HG02798 (cell line): ENCODE results near the gene B4GALNT1.
"Not testable (repeated sequence)": the region's sequence is repeated elsewhere in the genome, so short reads cannot be mapped to it uniquely, and the experiment has no call there.

Experiments
- ATAC-seq: cut with Tn5 transposase; IDR thresholded peaks from one replicate; pipeline ENCODE4 v1.9.1; 2021; ENCODE audit warnings: mild to moderate bottlenecking; ENCODE audit not compliant: unreplicated experiment, poor library complexity

The B4GALNT1 gene

DNA sequence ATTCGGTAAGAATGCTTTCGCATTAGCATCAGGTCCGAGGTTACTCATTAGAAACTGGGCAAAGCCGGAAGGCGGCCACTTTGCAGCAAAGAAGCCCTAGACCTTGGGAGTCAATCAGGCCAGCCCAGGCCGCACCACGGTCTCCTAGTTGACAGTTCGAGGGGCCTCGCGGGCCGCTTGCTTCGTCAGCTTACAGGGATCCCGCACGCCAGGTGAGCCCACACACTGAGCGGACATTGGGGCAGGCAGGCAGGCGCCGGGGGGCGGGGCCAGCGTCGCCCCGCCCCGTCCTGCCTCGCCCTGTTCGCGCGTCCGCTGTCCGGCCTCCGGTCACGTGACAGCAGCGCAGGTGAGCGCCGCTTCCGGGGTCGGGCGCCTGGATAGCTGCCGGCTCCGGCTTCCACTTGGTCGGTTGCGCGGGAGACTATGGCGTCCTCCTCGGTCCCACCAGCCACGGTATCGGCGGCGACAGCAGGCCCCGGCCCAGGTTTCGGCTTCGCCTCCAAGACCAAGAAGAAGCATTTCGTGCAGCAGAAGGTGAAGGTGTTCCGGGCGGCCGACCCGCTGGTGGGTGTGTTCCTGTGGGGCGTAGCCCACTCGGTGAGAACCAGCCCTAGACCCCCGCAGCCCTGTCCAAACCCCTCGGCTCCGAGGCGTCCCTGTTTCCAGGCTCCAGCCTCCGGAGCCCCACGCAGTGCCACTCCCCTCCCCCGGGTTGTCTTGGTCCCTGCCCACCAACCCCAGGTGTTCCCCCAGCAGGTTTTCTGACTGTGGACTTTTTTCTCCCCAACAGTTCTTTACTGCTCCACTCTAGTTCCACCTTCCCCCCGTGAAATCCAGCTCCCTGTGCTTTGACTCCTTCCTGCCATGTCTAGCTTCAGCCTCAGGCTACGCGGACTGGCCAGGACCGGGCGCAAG, 41.9 kb downstream of the B4GALNT1 start, which contains the start of gene PIP4K2C:
Gene PIP4K2C (plus strand): TSS at position 329 of the 918 bp plus-strand sequence. CDS start 98 bp downstream, at position 427.
- ATAC-seq, result peak; percentile 97

DNA sequence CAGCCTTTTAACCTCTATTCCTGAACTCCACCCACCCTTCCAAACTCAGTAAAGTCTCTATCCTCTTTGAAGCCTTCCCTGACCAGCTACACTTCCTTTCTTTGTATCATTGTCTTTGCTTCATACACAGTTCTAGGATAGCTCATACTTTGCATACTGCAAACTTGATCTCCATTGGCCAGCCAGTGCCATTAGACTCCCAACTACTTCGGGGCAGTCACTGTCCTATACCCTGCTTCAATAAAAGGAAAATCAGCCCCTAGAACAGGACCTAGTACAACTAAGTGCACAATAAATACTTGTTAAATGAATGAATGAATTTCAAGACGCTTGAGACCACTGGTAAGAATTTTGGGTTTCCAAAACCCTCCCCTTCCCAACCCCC, 42.5 kb downstream of the B4GALNT1 start:
- ATAC-seq, result no peak

DNA sequence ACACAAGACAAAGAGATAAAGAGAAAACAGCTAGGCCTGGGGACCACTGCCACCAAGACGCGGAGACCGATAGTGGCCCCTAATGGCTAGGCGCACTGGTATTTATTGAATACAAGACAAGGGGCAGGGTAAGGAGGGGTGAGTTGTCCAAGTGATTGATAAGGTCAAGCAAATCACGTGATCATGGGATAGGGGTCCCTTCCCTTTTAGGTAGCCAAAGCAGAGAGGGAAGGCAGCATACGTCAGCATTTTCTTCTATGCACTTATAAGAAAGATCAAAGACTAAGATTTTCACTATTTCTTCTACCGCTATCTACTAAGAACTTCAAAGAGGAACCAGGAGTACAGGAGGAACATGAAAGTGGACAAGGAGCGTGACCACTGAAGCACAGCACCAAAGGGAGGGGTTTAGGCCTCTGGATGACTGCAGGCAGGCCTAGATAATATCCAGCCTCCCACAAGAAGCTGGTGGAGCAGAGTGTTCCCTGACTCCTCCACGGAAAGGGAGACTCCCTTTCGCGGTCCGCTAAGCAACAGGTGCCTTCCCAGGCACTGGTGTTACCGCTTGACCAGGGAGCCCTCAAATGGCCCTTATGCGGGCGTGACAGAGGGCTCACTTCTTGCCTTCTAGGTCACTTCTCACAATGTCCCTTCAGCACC, 43.9 kb downstream of the B4GALNT1 start:
- not testable (repeated sequence) for ATAC-seq

DNA sequence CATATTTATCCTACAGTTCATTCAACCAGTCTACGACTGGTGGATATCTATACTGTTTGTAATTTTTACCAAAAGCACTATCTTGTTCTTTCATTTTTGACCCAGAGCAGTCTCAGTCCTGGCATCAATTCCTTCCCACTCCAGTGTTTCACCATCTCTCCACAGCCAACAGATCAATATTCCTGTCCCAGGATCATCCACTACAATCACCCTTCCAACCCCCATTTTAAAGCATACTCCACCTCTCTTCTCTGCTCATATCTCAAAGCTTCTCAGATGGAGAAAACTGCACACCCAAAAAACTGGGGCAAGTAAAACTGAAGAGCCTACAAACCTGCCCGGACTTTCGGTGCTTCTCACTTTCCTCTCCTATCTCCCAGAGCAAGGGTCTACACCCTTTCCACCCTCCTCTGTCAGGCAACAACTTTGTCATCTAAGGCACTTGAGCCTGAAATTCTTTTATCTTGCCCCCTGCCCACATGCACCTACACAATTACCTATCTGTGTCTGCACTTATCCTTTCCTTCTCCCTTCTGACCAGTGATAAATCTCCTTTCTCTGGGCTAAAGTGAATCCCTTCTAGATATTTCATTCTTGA, 46.1 kb downstream of the B4GALNT1 start:
- no peak for ATAC-seq

DNA sequence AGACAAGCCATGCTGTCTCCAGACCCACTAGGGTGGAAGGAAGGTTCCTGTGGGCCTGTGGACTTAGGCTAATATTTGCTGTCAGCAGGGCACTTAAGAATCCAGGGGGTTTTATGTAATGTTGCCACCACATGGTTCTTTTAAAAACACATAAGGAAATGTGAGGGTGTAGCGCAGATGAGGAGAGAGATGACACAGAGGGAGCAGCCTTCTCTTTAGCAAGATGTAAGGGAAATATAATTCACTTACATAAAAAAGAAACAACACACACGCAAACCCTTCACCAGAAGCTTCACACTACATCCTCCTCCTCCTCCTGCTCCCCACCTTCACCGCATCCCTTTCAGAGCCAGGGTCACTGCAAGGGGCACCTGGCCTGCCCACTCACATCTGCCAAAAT, 46.9 kb downstream of the B4GALNT1 start:
- no peak for ATAC-seq

DNA sequence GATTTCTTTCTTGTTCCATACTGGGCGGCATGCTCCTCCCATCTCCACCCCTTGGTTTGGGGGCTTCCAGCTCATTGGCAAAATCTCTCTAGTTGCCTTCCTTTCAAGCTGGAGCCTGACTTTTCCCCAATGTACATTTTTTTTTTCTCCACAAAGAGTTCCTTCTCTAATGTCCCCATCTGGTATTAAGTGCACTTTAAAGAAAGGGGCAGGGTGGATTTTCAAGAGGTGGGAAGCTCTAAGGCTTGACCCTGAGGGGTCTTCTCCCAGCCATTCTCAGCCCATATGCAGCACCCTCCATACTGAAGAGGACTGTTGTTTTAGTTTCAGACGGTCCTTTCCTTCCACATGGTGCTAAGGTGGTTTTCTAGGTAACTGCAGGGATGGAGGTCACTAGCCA, 47.8 kb downstream of the B4GALNT1 start:
- ATAC-seq, result no peak

DNA sequence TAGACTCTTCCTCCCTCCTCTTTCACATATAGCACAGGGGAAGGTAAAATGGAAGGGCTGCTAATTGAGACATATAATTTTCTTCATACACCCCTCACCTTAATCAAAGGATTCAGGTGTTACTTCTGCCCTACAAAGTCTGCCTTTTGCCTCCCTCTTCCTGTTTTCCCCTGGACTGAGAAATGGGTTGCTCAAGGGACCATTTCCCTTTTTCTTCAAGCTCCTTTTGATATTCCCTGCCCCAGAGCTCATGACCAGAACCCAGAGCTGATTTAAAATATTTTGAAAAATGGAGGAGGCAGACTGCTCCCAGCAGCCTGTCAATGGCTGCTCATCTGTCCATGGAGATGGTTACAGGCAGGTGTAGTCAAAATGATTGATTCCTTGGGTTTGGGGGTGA, 48.3 kb downstream of the B4GALNT1 start:
- no peak for ATAC-seq

DNA sequence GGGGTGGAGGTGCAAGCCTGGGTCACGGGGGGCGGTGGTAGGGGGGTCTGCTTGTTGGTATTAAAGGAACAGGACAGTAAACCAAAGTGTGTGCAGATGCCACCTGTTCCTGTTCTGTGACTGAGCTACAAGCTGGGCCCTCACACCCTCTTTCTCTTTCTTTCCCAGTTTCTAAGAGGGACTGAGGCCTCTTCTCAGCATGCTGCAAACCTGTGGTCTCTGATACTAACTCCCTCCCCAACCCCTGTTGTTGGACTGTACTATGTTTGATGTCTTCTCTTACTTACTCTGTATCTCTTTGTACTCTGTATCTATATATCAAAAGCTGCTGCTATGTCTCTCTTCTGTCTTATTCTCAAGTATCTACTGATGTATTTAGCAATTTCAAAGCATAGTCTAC, 49.0 kb downstream of the B4GALNT1 start:
- ATAC-seq, result no peak

DNA sequence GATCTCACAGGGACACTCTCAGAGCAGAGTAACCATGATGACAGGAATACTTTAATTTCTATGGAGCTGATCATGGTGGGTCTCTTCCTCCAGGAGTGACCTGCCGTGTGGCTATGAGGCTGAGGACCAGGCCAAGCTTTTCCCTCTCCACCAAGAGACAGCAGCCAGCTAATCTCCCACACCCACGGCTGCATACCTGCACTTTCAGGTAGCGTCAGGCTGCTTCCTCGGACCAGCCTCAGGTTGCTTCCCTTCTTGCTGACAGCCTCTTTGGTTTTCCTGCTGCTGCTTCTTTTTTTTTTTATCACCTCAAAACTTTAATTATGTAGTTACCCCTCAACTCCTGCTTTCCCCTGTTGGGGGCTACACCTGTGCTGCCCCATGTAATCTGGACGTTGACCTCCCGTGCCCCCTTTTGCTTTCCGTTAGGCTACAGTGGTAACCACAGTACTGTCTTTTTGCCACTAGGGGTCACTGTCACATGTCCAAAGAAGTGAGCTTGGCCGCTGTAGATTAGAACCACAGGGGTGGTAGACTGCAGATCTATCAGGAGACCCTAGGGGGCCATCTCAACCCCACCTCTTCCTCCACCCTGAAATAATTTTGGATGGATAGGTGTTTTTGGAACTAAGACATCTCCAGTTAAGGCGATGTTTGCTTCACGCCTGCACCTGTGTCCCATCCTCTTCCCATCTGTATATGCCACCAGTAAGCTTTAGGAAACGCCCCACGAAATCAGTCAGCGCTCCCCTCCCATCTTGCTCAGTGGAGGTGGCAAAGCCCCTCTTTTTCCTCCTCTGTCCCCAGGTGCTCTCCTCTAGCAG, 49.8 kb downstream of the B4GALNT1 start:
- ATAC-seq, result peak; percentile 95

DNA sequence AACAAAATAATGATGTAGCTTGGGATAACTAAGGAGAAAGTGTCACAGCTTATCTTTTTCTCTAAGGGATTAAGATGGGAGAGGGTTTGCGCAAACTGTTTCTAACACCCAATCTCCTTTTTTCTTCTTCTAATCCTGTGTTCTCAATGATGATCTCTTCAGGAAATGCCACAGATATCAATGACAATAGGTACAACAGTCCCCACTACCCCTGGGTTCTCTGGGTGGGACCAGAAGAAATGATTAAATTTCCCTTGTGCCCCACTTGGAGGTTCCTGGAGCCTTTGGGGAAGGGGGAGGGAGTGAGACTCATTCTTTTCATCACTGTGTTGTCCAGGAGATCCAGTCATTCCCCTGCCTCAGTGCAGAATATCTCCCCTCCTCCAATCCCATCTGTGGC, 50.6 kb downstream of the B4GALNT1 start:
- ATAC-seq, result no peak

DNA sequence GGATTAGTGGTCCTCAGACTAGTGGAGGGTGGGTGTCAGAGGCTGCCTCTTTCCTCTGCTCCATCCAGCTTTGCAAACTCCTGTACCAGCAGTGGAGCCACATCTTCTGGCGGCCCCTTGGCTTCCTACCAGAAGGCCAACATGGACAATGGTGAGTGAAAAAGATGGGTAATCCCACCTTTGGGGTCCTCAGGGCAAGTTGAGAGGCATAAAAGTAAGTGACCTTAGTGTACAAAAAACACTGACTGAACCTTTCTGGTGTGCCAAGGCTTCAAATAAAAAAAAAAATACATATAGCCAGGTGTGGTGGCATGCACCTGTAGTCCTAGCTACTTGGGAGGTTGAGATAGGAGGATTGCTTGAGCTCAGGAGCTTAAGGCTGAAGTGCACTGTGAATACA, 51.2 kb downstream of the B4GALNT1 start:
- ATAC-seq, result no peak

DNA sequence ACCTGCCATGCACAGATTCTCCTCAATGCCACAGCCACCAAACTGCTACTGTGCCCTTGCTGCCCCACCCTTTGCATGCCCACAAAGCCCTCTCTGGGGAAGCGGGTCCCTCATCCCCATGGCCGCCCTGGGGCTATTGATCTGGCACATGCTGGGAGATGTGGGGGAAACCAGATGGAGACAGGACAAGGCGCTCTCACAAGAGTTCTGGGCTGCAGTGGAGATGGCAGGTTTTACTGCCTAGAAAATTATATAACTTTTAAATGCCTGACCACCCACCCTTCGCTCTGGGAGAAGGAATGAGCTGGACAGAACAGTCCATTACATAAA, 52.6 kb downstream of the B4GALNT1 start:
- ATAC-seq, result no peak

DNA sequence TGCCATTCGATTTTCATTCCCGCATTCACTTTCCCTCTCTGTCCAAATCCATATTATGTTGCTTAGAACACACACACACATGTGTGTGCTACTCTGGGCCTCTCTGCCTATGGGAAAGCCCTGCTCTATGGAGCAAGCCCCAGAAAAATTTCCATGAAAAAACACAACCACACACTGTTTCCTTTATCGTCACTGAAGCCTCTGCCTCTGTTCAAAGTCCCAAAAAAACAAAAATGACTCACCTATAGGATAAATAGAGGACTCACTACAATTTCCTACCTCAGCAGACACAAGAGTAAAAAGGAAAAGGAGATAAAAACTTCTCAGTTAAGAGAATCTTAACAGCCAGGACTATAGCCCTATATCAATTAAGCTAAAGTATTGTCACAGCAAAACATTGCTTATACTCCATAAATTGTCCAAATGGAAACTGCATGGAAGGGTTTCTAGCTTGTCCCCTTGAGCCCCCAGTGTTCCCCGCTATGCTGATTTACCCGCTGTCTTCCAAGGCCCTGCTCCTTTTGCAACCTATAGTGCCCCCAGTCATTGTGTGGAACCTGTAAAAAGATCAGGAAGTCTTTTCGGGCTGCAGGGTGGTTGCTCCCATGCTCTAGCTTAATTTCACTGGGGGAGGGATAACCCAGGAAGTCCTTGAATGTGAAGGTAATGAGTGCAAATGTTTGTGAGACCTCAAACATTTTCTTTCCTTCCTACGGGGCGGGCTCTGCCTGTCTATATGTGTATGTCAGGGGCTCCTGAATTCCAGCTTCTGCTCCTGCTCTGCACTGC, 53.1 kb downstream of the B4GALNT1 start:
- no peak for ATAC-seq

DNA sequence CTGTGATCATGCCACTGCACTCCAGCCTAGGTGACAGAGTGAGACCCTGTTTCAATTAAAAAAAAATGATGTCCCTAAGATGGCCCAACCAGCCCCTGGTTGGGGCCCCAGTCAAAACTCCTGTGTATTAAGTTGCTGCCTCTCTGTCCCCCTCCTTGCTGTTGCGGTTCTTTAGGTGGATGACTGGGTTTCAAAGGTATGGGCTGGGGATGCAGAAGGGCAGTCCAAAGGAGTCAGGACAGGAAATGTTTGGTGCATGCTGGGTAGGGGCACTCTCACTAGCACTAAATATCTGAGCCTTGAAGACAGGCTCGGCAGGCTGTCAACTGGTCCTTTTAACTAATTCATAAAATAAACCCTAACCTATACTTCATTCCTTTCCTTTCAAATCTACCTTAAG, 54.0 kb downstream of the B4GALNT1 start:
- no peak for ATAC-seq

DNA sequence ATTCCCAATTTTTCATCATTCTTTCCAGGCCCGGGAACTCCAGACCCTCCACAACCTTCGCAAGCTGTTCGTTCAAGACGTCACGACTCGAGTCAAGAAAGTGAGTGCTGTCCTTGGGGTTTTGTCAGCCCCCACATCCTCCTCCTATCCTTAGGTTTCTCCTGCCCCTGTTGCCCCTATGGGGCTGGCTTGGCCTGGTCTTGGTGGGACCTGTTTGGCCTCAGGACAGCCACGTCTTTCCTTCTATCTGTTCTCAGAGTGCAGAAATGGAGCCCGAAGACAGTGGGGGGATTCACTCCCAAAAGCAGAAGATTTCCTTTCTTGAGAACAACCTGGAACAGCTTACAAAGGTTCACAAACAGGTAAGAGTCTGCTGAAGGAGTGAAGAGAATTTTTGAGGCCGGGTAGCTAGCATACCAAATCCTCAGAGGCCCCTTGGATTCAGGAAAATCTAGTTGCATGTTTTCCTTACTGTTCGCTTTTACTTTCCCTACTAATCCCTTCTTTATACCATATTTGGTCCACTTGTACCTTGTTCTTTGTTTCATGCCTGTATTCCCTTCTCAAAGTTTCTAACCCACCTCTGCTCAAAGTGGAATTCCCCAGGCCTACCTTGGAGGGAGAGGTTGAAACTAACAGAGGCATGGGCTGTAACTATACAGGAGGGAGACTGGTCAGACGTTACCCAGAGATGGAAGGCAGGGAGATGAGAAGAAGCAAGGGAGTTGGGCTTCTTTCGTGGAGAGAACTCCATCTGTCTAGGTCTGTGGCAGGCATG, 54.8 kb downstream of the B4GALNT1 start:
- ATAC-seq, result no peak

DNA sequence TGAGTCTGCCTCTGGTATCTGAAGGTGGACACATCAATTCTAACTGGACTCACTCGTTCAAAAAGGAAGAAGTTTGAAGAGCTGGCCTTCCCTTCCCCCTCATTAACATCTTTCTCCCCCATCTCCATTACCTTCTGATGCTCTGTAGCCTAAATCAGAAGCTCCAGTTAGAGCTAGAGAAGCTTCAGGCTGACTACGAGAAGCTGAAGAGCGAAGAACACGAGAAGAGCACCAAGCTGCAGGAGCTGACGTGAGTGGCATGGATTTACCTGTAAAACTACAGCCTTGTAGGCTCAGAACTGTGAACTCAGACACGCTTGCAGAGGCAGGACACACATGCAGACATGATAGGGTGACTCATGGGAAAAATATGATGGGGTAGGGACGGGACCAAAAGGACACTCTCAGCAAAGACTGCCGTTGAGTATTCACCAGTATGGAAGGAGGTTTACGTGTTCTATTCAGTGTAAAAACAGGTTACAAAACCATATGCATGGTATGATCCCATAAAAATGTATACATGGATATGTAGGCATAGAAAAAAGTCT, 56.3 kb downstream of the B4GALNT1 start:
- no peak for ATAC-seq
